ENCODE data around the gene PCIF1.

GRCh38 chr20:45925821-45926506 is 8.5 kb upstream of the PCIF1 start:
- TF ChIP-seq EZH2phosphoT487 (IDR thresholded peaks at IDR 0.05; ENCODE audit: borderline replicate concordance, low read length) (no peak), CTCF (IDR thresholded peaks at IDR 0.05; ENCODE audit: low read depth, low read length, poor library complexity, severe bottlenecking) (no peak)
